ENCODE measurements around the gene FLT1.

FLT1 gene

GRCh38 chr13:28424541-28424940, 70.4 kb downstream of the FLT1 start:
- no peak for DNase-seq (ENCODE audit: low spot score)

- no peak for DNase-seq (ENCODE audit: low spot score)
Measured at GRCh38 chr13:28423010-28423409, 71.9 kb downstream of the FLT1 start.

GRCh38 chr13:28421676-28422410, 73.1 kb downstream of the FLT1 start:
- no peak for DNase-seq (ENCODE audit: low spot score)

- no peak for DNase-seq (ENCODE audit: low spot score)
Measured at GRCh38 chr13:28420704-28421103, 74.2 kb downstream of the FLT1 start.

- no peak for DNase-seq (ENCODE audit: low spot score)
Measured at GRCh38 chr13:28415994-28416421, 78.9 kb downstream of the FLT1 start.

GRCh38 chr13:28413999-28414398, 80.9 kb downstream of the FLT1 start:
- no peak for DNase-seq (ENCODE audit: low spot score)

- DNase-seq (ENCODE audit: low spot score): no peak
Measured at GRCh38 chr13:28412981-28413380, 81.9 kb downstream of the FLT1 start.

GRCh38 chr13:28411831-28412353, 83.0 kb downstream of the FLT1 start:
- DNase-seq (ENCODE audit: low spot score): no peak

- DNase-seq (ENCODE audit: low spot score): no peak
Measured at GRCh38 chr13:28410096-28410495, 84.8 kb downstream of the FLT1 start.

GRCh38 chr13:28409648-28410047, 85.3 kb downstream of the FLT1 start:
- no peak for DNase-seq (ENCODE audit: low spot score)

GRCh38 chr13:28408863-28409262, 86.1 kb downstream of the FLT1 start:
- no peak for DNase-seq (ENCODE audit: low spot score)

GRCh38 chr13:28408235-28408848, 86.6 kb downstream of the FLT1 start:
- no peak for DNase-seq (ENCODE audit: low spot score)

- no peak for DNase-seq (ENCODE audit: low spot score)
Measured at GRCh38 chr13:28406733-28407266, 88.1 kb downstream of the FLT1 start.

- DNase-seq (ENCODE audit: low spot score): no peak
Measured at GRCh38 chr13:28402057-28402381, 92.9 kb downstream of the FLT1 start.

GRCh38 chr13:28401303-28402056, 93.4 kb downstream of the FLT1 start:
- peak; percentile 23 for DNase-seq (ENCODE audit: low spot score)

- DNase-seq (ENCODE audit: low spot score): no peak
Measured at GRCh38 chr13:28396053-28396452, 98.9 kb downstream of the FLT1 start.

GRCh38 chr13:28394422-28394821, 100.5 kb downstream of the FLT1 start:
- no peak for DNase-seq (ENCODE audit: low spot score)

- DNase-seq (ENCODE audit: low spot score): no peak
Measured at GRCh38 chr13:28392896-28393505, 101.9 kb downstream of the FLT1 start.

GRCh38 chr13:28392428-28392827, 102.5 kb downstream of the FLT1 start:
- no peak for DNase-seq (ENCODE audit: low spot score)

- DNase-seq (ENCODE audit: low spot score): no peak
Measured at GRCh38 chr13:28387740-28388501, 107.0 kb downstream of the FLT1 start.

GRCh38 chr13:28385362-28385761, 109.6 kb downstream of the FLT1 start:
- DNase-seq (ENCODE audit: low spot score): no peak

- DNase-seq (ENCODE audit: low spot score): no peak
Measured at GRCh38 chr13:28384789-28385188, 110.1 kb downstream of the FLT1 start.
